GM12878 (cell line): ENCODE measurements around the gene FGF2. TPM values are rescaled to one million over a fixed set of nuclear protein-coding genes. Genes with fewer than 3 reads are reported as not detected.

Experiments
- ATAC-seq: fragments of 200-7000 bp; cut with Tn5 transposase; 3 replicates; pipeline ENCODE4 v1.9.1; 2020; ENCODE audit warnings: mild to moderate bottlenecking, moderate library complexity
- BruUV-seq: library from RNA; stranded (reverse); fragments of 400-500 nt; replicated peaks from 2 replicates; lab custom pipeline; 2021; lab: Mats Ljungman, UMichigan
- CTCF ChIA-PET: fragments of 300-600 bp; sonication (Branson Sonifier 250); formaldehyde crosslinking; extraction: SDS; loops from one replicate; lab custom pipeline; 2021; ENCODE audit warnings: inconsistent platforms; lab: Yijun Ruan, JAX
- POLR2A ChIA-PET: fragments of 350-600 bp; formaldehyde crosslinking; extraction: SDS; loops from one replicate; lab custom pipeline; 2021; ENCODE audit warnings: inconsistent platforms; lab: Charles Lee
- RAD21 ChIA-PET: fragments of 300-600 bp; sonication (Branson Sonifier 250); formaldehyde crosslinking; loops from one replicate; lab custom pipeline; 2023; ENCODE audit warnings: antibody characterized with exemption; ENCODE audit not compliant: unreplicated experiment; lab: Charles Lee
- SMC1A ChIA-PET: fragments of 300-600 bp; sonication (Branson Sonifier 250); formaldehyde crosslinking; loops from one replicate; lab custom pipeline; 2023; ENCODE audit not compliant: unreplicated experiment, uncharacterized antibody; lab: Charles Lee
- DNase-seq: peaks from one replicate; pipeline ENCODE4 v3.0.0-alpha.2; 2011; ENCODE audit warnings: low read depth, low spot score
- FAIRE-seq: peaks from 3 replicates; lab custom pipeline; 2011; peaks lifted over from hg19 to GRCh38; lab: Jason Lieb, UNC
- H2AFZ ChIP-seq: 2 replicates; pipeline ENCODE4 v1.6.0; 2011; ENCODE audit warnings: low read depth, low read length, control low read depth; ENCODE audit not compliant: control insufficient read depth
- H3K27ac ChIP-seq: 2 replicates; pipeline ENCODE4 v1.5.1; 2011; ENCODE audit warnings: control low read depth; ENCODE audit not compliant: control insufficient read depth, insufficient read depth
- H3K27me3 ChIP-seq, 2 experiments: replicated peaks in 1 of 2; 2 replicates each; pipeline versions ENCODE4 v1.6.0 to v1.6.1; 2011; ENCODE audit warnings: low read length in 1 of 2; ENCODE audit not compliant: control insufficient read depth in 2 of 2, insufficient read depth in 2 of 2
- H3K36me3 ChIP-seq, 2 experiments: 2 replicates each; pipeline ENCODE4 v1.5.1; 2011; ENCODE audit warnings: low read length in 1 of 2; ENCODE audit not compliant: control insufficient read depth in 2 of 2, insufficient read depth in 2 of 2
- H3K4me1 ChIP-seq: 2 replicates; pipeline ENCODE4 v1.6.1; 2011; ENCODE audit warnings: mild to moderate bottlenecking, low read length, moderate library complexity, mixed read lengths; ENCODE audit not compliant: control insufficient read depth, insufficient read depth
- H3K4me2 ChIP-seq: 2 replicates; pipeline ENCODE4 v1.6.0; 2011; ENCODE audit warnings: control low read depth; ENCODE audit not compliant: control insufficient read depth, insufficient read depth
- H3K4me3 ChIP-seq: fragments of 200-600 bp; sonication (generic); 2 replicates; pipeline ENCODE4 v1.5.1; 2016
- H3K79me2 ChIP-seq: 2 replicates; pipeline ENCODE4 v1.6.0; 2011; ENCODE audit warnings: low read length; ENCODE audit not compliant: control insufficient read depth, insufficient read depth
- H3K9ac ChIP-seq: 2 replicates; pipeline ENCODE4 v1.8.0; 2011; ENCODE audit warnings: low read length, control low read depth, mixed read lengths; ENCODE audit not compliant: control insufficient read depth, insufficient read depth
- H3K9me3 ChIP-seq: replicated peaks from 3 replicates; pipeline ENCODE4 v1.5.1; 2011; ENCODE audit warnings: mild to moderate bottlenecking, low read length; ENCODE audit not compliant: control insufficient read depth, insufficient read depth
- H4K20me1 ChIP-seq: 2 replicates; pipeline ENCODE4 v1.6.0; 2011; ENCODE audit not compliant: control insufficient read depth, insufficient read depth
- BRCA1 ChIP-seq: IDR thresholded peaks from 2 replicates; pipeline ENCODE4 v1.6.1; 2011; ENCODE audit warnings: low read depth, low read length, improper control_type of control experiment
- CHD1 ChIP-seq: IDR thresholded peaks from 2 replicates; pipeline ENCODE4 v1.6.1; 2012; ENCODE audit warnings: low read depth, low read length, improper control_type of control experiment
- ESRRA ChIP-seq: IDR thresholded peaks from 2 replicates; pipeline ENCODE4 v1.6.1; 2012; ENCODE audit warnings: mild to moderate bottlenecking, low read length, improper control_type of control experiment
- FOS ChIP-seq: IDR thresholded peaks from 3 replicates; pipeline ENCODE4 v1.6.1; 2011; ENCODE audit warnings: borderline replicate concordance; ENCODE audit not compliant: insufficient read length; ENCODE audit errors: extremely low read depth
- HCFC1 ChIP-seq: fragments of 150-350 bp; IDR thresholded peaks from 2 replicates; pipeline ENCODE4 v1.6.1; 2014; ENCODE audit warnings: low read length
- HDAC6 ChIP-seq: fragments of 200-600 bp; sonication (generic); IDR thresholded peaks from one replicate; pipeline ENCODE4 v1.8.0; 2017; ENCODE audit warnings: antibody characterized with exemption; ENCODE audit not compliant: unreplicated experiment
- IKZF1 ChIP-seq: fragments of 450-650 bp; conservative IDR thresholded peaks from 2 replicates; pipeline ENCODE4 v1.6.1; 2017; ENCODE audit warnings: antibody characterized with exemption, mild to moderate bottlenecking
- MYB ChIP-seq: fragments of 150-350 bp; IDR thresholded peaks from 2 replicates; pipeline ENCODE4 v1.6.1; 2014; ENCODE audit warnings: mild to moderate bottlenecking, low read depth, low read length, borderline replicate concordance
- POU2F2 ChIP-seq: IDR thresholded peaks from 3 replicates; pipeline ENCODE4 v1.6.1; 2011; ENCODE audit warnings: low read depth, mild to moderate bottlenecking, low read length, borderline replicate concordance
- RB1 ChIP-seq: fragments of 450-650 bp; formaldehyde crosslinking; IDR thresholded peaks from 2 replicates; pipeline ENCODE4 v1.6.1; 2017; ENCODE audit warnings: mild to moderate bottlenecking, borderline replicate concordance
- RBBP5 ChIP-seq: fragments of 200-600 bp; sonication (generic); conservative IDR thresholded peaks from 2 replicates; pipeline ENCODE4 v1.6.1; 2016
- SUZ12 ChIP-seq: fragments of 200-600 bp; sonication (generic); IDR thresholded peaks from one replicate; pipeline ENCODE4 v1.6.1; 2018; ENCODE audit warnings: antibody characterized with exemption, mild to moderate bottlenecking; ENCODE audit not compliant: unreplicated experiment
- YY1 ChIP-seq: IDR thresholded peaks from 2 replicates; pipeline ENCODE4 v1.6.1; 2011; ENCODE audit warnings: low read depth, mild to moderate bottlenecking, low read length
- ZNF217 ChIP-seq: fragments of 450-650 bp; IDR thresholded peaks from 2 replicates; pipeline ENCODE4 v1.6.1; 2017; ENCODE audit warnings: antibody characterized with exemption, mild to moderate bottlenecking
- WGBS: methylation state at CpG from one replicate; pipeline ENCODE4 v1.1.6; 2016; ENCODE audit warnings: low lambda C conversion rate; ENCODE audit not compliant: insufficient replicate concordance, insufficient coverage; ENCODE audit errors: missing lambda C conversion rate; 5-methylcytosine and 5-hydroxymethylcytosine counted together
- in situ Hi-C: fragments of 300-500 bp; cut with MboI; formaldehyde crosslinking; loops from 9 replicates; pipeline ENCODE4 v1.14.3; 2018; ENCODE audit warnings: mixed read lengths
- intact Hi-C: fragments of 100-400 bp; cut with micrococcal nuclease; formaldehyde crosslinking; loops from one replicate; pipeline ENCODE4 v1.14.2; 2022; ENCODE audit not compliant: unreplicated experiment
- polyA plus RNA-seq, 11 experiments: library from polyadenylated mRNA; depleted of rRNA in 4 of 11; unstranded in 6 of 11; stranded (reverse) in 5 of 11; fragments of >200 nt; fragmentation: Nextera tagmentation in 4 of 11; fragmentation: Illumina TruSeq in 1 of 11; extraction: Ambion mirVana in 4 of 11; extraction: Trizol in 1 of 11; gene quantifications; 1 replicate in 1 of 11; 2 replicates in 10 of 11; pipeline versions ENCODE4 v1.2.1 to v1.2.3, GENCODE V29; 2011 to 2016; ENCODE audit warnings: inconsistent platforms in 2 of 11, missing spikeins in 2 of 11, low read depth in 1 of 11
- total RNA-seq, 4 experiments: library from RNA; depleted of rRNA in 3 of 4; stranded (reverse); fragments of >200 nt in 3 of 4; fragmentation: Illumina TruSeq in 1 of 4; extraction: Trizol in 1 of 4; gene quantifications; 2 replicates each; pipeline versions ENCODE4 v1.2.1 to v1.2.3, GENCODE V29; 2013 to 2021
- TF ChIP-seq, protein P1 (sequence below): fragments of 450-650 bp; IDR thresholded peaks from 2 replicates; pipeline ENCODE4 v1.6.1; 2017; ENCODE audit warnings: antibody characterized with exemption, mild to moderate bottlenecking, moderate library complexity
- TF ChIP-seq, protein P2 (sequence below): IDR thresholded peaks from 2 replicates; pipeline ENCODE4 v1.6.1; 2011; ENCODE audit warnings: low read depth, low read length, improper control_type of control experiment, borderline replicate concordance
- TF ChIP-seq, protein P3 (sequence below): fragments of 450-650 bp; IDR thresholded peaks from 2 replicates; pipeline ENCODE4 v1.6.1; 2016; ENCODE audit warnings: mild to moderate bottlenecking, moderate library complexity, borderline replicate concordance

Gene FGF2
- total and polyA plus RNA-seq, 10 of the 15 experiments (the other 5 are each of a cell fraction or from before 2014, with no cell fraction given): 0.13 to 1.7 (median 0.25) TPM

DNA sequence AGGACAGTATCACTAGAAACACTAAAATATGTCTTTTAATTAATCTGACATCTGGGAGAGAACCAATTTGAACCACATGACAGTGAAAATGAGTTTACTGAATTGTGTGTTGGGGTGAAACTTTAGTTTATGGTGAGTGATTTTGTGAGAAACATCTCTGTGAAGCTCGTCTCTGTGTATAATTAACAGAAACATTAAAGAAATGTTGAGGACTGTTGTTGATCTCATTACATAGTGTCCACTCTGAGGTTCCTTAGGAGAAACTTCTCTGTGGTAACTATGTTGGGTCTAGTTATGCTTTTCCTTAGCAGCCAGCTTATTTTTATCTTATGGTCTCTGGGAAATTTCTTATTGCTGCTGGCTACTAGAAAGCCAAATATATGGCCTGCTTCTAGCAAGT lies 15.8 kb downstream of the FGF2 start (continued):
- TF ChIP-seq, protein P1, sequence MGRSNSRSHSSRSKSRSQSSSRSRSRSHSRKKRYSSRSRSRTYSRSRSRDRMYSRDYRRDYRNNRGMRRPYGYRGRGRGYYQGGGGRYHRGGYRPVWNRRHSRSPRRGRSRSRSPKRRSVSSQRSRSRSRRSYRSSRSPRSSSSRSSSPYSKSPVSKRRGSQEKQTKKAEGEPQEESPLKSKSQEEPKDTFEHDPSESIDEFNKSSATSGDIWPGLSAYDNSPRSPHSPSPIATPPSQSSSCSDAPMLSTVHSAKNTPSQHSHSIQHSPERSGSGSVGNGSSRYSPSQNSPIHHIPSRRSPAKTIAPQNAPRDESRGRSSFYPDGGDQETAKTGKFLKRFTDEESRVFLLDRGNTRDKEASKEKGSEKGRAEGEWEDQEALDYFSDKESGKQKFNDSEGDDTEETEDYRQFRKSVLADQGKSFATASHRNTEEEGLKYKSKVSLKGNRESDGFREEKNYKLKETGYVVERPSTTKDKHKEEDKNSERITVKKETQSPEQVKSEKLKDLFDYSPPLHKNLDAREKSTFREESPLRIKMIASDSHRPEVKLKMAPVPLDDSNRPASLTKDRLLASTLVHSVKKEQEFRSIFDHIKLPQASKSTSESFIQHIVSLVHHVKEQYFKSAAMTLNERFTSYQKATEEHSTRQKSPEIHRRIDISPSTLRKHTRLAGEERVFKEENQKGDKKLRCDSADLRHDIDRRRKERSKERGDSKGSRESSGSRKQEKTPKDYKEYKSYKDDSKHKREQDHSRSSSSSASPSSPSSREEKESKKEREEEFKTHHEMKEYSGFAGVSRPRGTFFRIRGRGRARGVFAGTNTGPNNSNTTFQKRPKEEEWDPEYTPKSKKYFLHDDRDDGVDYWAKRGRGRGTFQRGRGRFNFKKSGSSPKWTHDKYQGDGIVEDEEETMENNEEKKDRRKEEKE: no peak
- no peak for TF ChIP-seq YY1
- TF ChIP-seq HCFC1: no peak
- no peak for TF ChIP-seq HDAC6
- no peak for TF ChIP-seq MYB
- no peak for TF ChIP-seq IKZF1
- TF ChIP-seq, all 136 proteins: peak for 0

DNA sequence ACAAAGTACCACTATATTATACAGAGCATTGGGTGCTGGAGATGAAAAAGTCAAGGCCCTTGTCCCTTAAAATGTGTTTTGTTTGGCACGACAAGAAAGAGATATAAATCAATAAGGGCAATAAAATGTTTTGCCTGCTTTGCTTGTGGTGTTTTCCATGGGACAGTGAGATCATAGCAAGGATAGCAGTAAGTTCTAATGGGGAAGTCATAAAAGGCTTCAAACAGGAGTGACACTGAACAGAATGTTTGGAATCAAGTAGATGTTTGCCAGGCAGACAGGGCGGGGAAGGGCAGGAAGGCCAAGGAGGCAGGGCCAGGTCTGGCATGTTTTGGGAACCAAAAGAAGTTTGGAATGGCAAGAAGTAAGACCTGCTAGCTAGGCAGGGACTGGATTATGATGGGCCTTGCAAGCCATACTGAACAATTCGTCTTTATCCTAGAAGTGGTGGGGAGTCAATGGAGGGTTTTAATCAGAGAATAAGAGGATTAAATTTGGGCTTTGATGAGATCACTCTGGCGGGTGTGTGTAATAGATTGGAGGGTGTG lies 16.4 kb downstream of the FGF2 start:
- CTCF ChIA-PET: no interaction called here
- FAIRE-seq: no peak
- Histone ChIP-seq H3K36me3 (no peaks in the 10 kb centered on the region), H3K4me2 (no peak overlapping the region), H3K9me3 (no peaks in the 10 kb centered on the region; the same call in 2 of the 3 replicates), H3K27ac (no peak overlapping the region), H3K79me2 (no peaks in the 10 kb centered on the region), H3K4me3 (no peak overlapping the region), H3K4me1 (0 out of 2 replicates have a peak, but pooled peaks cover 2% of the 10 kb centered on the region), H4K20me1 (no peaks in the 10 kb centered on the region), H3K27me3 (no peaks in the 10 kb centered on the region), H3K9ac (no peak overlapping the region), H2AFZ (no peak overlapping the region)
- RAD21 ChIA-PET: no interaction called here
- no peak for DNase-seq
- BruUV-seq: no TSS peak
- WGBS: 69% methylated on average over 4 of the region's 4 CpGs
- intact Hi-C loops (no loop called here), in situ Hi-C loops (no loop called here)
- ATAC-seq: no peak
- SMC1A ChIA-PET: no interaction called here
- POLR2A ChIA-PET: no interaction called here
- TF ChIP-seq ZNF217 (no peak), POU2F2 (no peak), RB1 (no peak), ESRRA (no peak), BRCA1 (no peak), SUZ12 (no peak), RBBP5 (no peak), CHD1 (no peak), FOS (no peak)
- TF ChIP-seq, protein P2, sequence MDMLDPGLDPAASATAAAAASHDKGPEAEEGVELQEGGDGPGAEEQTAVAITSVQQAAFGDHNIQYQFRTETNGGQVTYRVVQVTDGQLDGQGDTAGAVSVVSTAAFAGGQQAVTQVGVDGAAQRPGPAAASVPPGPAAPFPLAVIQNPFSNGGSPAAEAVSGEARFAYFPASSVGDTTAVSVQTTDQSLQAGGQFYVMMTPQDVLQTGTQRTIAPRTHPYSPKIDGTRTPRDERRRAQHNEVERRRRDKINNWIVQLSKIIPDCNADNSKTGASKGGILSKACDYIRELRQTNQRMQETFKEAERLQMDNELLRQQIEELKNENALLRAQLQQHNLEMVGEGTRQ: no peak
- TF ChIP-seq, protein P3, sequence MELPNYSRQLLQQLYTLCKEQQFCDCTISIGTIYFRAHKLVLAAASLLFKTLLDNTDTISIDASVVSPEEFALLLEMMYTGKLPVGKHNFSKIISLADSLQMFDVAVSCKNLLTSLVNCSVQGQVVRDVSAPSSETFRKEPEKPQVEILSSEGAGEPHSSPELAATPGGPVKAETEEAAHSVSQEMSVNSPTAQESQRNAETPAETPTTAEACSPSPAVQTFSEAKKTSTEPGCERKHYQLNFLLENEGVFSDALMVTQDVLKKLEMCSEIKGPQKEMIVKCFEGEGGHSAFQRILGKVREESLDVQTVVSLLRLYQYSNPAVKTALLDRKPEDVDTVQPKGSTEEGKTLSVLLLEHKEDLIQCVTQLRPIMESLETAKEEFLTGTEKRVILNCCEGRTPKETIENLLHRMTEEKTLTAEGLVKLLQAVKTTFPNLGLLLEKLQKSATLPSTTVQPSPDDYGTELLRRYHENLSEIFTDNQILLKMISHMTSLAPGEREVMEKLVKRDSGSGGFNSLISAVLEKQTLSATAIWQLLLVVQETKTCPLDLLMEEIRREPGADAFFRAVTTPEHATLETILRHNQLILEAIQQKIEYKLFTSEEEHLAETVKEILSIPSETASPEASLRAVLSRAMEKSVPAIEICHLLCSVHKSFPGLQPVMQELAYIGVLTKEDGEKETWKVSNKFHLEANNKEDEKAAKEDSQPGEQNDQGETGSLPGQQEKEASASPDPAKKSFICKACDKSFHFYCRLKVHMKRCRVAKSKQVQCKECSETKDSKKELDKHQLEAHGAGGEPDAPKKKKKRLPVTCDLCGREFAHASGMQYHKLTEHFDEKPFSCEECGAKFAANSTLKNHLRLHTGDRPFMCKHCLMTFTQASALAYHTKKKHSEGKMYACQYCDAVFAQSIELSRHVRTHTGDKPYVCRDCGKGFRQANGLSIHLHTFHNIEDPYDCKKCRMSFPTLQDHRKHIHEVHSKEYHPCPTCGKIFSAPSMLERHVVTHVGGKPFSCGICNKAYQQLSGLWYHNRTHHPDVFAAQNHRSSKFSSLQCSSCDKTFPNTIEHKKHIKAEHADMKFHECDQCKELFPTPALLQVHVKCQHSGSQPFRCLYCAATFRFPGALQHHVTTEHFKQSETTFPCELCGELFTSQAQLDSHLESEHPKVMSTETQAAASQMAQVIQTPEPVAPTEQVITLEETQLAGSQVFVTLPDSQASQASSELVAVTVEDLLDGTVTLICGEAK: no peak
